ENCODE data around the gene ZNF705A. TPM values are rescaled to one million over a fixed set of nuclear protein-coding genes. Genes with fewer than 3 reads are reported as not detected.
A peak's percentile ranks its signal among the peaks of the same experiment; 100 is the strongest.
"Not testable (repeated sequence)": the region's sequence is repeated elsewhere in the genome, so short reads cannot be mapped to it uniquely, and the experiment has no call there.

The ZNF705A gene
- total RNA-seq, 1 donor from 2014 or later: not detected

GRCh38 chr12:8156416-8156815 lies 399 bp upstream of the ZNF705A start:
- H3K4me1 Mint-ChIP-seq: peaks cover 9% of the 10 kb centered on the region
- peaks cover 4% of the 10 kb centered on the region for H3K9me3 Mint-ChIP-seq
- H3K27me3 Mint-ChIP-seq: peaks cover 47% of the 10 kb centered on the region
- no peak overlapping the region for H3K27ac Mint-ChIP-seq
- H3K36me3 Mint-ChIP-seq (ENCODE audit: low read depth): no peaks in the 10 kb centered on the region
- intact Hi-C loops (cut with micrococcal nuclease): no loop called here
- H3K4me3 Mint-ChIP-seq: no peak overlapping the region
- DNase-seq: no peak

DNA sequence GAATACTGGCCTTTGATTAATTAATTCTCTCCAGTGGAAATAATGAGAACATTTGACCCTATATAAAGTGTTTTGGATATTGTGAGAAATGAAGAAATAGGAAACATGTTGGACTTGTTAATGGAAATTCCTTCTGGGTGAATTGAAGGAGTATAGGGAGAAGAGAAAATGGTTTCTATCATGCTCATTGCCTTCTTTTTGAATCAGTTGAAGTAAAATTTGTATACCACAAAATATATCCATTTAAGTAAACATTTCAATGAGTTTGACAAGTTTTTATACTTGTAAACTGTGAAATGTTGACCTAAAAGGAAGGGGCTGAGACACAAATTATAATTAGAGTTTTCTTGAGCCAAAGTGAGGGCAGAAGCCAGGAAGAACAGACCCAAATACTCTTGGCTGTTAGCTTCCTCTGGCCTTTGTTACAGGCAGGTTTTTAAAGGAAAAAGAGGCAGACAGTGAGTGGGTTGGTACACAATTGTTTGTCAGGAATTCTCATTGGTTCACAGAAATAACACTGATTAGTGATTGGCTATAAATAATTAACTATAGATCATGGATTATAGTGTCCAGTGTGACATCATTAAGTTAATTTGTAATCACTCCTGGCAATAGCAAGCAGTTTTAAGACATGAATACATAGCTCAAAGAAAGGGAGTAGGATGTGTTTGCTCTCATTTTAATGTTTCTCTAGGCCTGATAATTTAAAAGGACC lies 826 bp downstream of the ZNF705A start:
- Mint-ChIP-seq H3K4me3 (no peak overlapping the region), H3K9me3 (no peaks in the 10 kb centered on the region), H3K27me3 (peaks cover 35% of the 10 kb centered on the region), H3K36me3 (ENCODE audit: low read depth) (no peaks in the 10 kb centered on the region), H3K27ac (no peak overlapping the region), H3K4me1 (peaks cover 9% of the 10 kb centered on the region)
- intact Hi-C loops (cut with micrococcal nuclease): no loop called here
- no peak for DNase-seq

- H3K36me3 Mint-ChIP-seq (ENCODE audit: low read depth); H3K4me1 Mint-ChIP-seq; H3K4me3 Mint-ChIP-seq; H3K27ac Mint-ChIP-seq; intact Hi-C loops (cut with micrococcal nuclease); DNase-seq; H3K9me3 Mint-ChIP-seq: not testable (repeated sequence)
- peaks cover 18% of the 10 kb centered on the region for H3K27me3 Mint-ChIP-seq
Measured at GRCh38 chr12:8172911-8173310, 16.1 kb downstream of the ZNF705A start.

DNA sequence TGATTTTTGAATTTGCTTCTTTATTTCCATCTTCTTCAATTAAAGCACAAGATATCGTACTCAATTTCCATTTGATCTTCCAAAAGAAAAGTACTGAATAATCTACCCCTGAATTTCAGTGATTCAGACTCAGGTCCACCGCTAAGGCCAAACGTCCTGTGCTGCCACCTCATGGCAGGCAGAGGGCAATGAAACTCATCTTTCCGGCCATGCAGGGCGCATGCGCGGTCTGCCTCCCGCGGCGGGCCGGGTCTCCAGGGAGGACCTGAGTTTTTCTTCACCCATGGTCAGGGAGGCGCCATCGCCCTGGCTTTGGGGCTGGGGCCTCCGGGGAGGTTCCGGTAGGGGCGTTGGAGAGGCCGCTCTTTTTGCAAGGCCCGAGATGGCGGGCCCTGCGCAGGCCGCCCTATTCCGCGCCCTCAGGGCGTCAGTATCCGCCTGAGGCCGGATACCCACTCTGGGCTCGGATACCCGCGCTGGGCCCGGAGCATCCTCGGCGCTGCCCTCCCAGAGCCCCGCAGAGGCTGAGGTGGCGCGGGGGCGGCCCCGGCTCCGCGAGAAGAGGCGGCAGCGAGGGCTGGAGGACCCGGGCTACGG lies 23.3 kb downstream of the ZNF705A start:
- Mint-ChIP-seq H3K4me1 (peaks cover 12% of the 10 kb centered on the region), H3K27ac (peak overlapping the region; percentile 83), H3K4me3 (peak overlapping the region; percentile 85)
- intact Hi-C loops (cut with micrococcal nuclease); H3K36me3 Mint-ChIP-seq (ENCODE audit: low read depth); H3K9me3 Mint-ChIP-seq; H3K27me3 Mint-ChIP-seq: not testable (repeated sequence)
- peak; percentile 93 for DNase-seq

- H3K9me3 Mint-ChIP-seq; intact Hi-C loops (cut with micrococcal nuclease); H3K27me3 Mint-ChIP-seq; H3K27ac Mint-ChIP-seq; H3K36me3 Mint-ChIP-seq (ENCODE audit: low read depth); DNase-seq: not testable (repeated sequence)
- H3K4me1 Mint-ChIP-seq: peaks cover 12% of the 10 kb centered on the region
- peak overlapping the region; percentile 81 for H3K4me3 Mint-ChIP-seq
Measured at GRCh38 chr12:8181271-8181670, 24.5 kb downstream of the ZNF705A start.

DNA sequence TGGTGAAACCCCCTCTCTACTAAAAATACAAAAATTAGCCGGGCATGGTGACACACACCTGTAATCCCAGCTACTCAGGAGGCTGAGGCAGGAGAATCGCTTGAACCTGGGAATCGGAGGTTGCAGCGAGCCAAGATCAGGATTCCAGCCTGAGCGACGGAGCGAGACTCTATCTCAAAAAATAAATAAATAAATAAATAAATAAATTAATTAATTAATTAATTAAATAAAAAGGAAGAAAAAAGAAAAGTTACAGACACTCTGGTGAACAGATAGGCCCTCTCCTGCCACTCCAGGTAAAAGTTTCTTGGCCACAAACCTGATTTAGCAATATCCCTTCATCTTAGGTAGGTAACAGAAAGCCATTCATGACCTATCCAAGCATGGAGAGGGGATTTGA lies 26.1 kb downstream of the ZNF705A start:
- H3K4me3 Mint-ChIP-seq; DNase-seq; H3K27me3 Mint-ChIP-seq; H3K36me3 Mint-ChIP-seq (ENCODE audit: low read depth); intact Hi-C loops (cut with micrococcal nuclease); H3K27ac Mint-ChIP-seq; H3K9me3 Mint-ChIP-seq: not testable (repeated sequence)
- peaks cover 12% of the 10 kb centered on the region for H3K4me1 Mint-ChIP-seq

GRCh38 chr12:8183346-8183745 lies 26.5 kb downstream of the ZNF705A start:
- H3K36me3 Mint-ChIP-seq (ENCODE audit: low read depth); H3K9me3 Mint-ChIP-seq; intact Hi-C loops (cut with micrococcal nuclease); H3K27me3 Mint-ChIP-seq; H3K27ac Mint-ChIP-seq; DNase-seq; H3K4me3 Mint-ChIP-seq: not testable (repeated sequence)
- H3K4me1 Mint-ChIP-seq: peaks cover 12% of the 10 kb centered on the region

DNA sequence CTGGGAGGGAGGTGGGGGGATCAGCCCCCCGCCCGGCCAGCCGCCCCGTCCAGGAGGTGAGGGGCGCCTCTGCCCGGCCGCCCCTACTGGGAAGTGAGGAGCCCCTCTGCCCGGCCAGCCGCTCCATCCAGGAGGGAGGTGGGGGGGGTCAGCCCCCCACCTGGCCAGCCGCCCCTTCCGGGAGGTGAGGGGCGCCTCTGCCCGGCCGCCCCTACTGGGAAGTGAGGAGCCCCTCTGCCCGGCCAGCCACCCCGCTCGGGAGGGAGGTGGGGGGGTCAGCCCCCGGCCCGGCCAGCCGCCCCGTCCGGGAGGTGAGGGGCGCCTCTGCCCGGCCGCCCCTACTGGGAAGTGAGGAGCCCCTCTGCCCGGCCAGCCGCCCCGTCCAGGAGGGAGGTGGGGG lies 27.4 kb downstream of the ZNF705A start:
- H3K27me3 Mint-ChIP-seq; H3K4me3 Mint-ChIP-seq; DNase-seq; H3K36me3 Mint-ChIP-seq (ENCODE audit: low read depth); intact Hi-C loops (cut with micrococcal nuclease); H3K27ac Mint-ChIP-seq; H3K9me3 Mint-ChIP-seq: not testable (repeated sequence)
- H3K4me1 Mint-ChIP-seq: peaks cover 12% of the 10 kb centered on the region

DNA sequence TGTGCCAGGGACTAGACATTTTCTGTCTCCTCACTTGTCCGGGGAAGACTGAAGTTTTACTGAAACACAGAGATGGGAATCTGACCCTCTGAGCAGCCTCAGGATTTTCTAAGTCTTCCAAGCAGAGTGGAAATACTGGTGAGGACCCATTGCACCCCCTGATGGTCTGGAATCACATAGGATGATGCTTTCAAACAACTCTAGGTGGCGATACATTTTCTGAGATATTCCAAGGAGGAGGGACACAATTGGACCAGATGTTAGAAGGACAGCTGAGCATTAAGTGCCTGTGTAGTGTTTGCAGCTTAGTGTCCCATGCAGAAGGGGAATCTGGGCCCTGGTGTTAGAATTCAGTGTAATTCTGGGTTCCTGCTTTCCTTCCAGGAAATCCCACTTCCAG lies 31.3 kb downstream of the ZNF705A start:
- intact Hi-C loops (cut with micrococcal nuclease); H3K4me1 Mint-ChIP-seq; H3K27ac Mint-ChIP-seq; H3K9me3 Mint-ChIP-seq; H3K4me3 Mint-ChIP-seq; H3K36me3 Mint-ChIP-seq (ENCODE audit: low read depth); H3K27me3 Mint-ChIP-seq: not testable (repeated sequence)
- DNase-seq: peak; percentile 23

- DNase-seq; H3K27ac Mint-ChIP-seq; H3K4me1 Mint-ChIP-seq; intact Hi-C loops (cut with micrococcal nuclease); H3K36me3 Mint-ChIP-seq (ENCODE audit: low read depth); H3K4me3 Mint-ChIP-seq; H3K9me3 Mint-ChIP-seq; H3K27me3 Mint-ChIP-seq: not testable (repeated sequence)
Measured at GRCh38 chr12:8197685-8198308, 41.0 kb downstream of the ZNF705A start.

DNA sequence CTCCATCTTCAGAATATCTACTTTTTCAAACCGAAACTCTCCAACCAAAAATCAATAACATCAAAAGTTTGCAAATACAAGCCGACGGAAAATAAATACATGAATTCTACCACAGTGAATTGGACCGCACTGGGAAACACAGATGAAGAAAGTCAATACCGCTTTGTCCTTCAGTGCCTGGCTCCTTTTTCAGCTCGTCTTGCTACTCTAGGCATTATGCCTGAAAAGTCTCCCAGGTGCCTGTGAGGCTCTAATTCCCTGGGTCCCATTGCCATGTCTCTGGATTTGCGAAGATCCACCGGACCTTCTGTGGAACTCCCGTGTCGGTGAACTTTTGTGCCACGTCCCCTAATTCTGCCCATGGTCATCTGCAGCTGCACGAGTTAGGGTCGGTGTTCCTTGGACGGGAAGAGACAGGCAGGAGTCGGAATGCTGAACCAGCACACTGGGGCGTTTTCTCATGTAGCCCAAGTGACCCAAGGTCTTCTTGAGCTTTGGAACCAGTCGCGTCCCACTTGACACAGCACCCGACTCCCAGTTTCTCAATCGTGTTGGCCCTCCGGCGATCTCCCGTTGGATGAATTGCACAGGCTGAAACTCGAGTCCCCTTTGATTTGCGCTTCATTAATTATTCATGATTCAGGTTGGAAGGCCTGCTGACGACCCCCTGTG lies 62.0 kb downstream of the ZNF705A start:
- H3K9me3 Mint-ChIP-seq; H3K27me3 Mint-ChIP-seq; H3K4me1 Mint-ChIP-seq; H3K36me3 Mint-ChIP-seq (ENCODE audit: low read depth); H3K4me3 Mint-ChIP-seq; H3K27ac Mint-ChIP-seq; DNase-seq; intact Hi-C loops (cut with micrococcal nuclease): not testable (repeated sequence)

- H3K4me1 Mint-ChIP-seq; H3K27ac Mint-ChIP-seq; H3K27me3 Mint-ChIP-seq; H3K9me3 Mint-ChIP-seq; intact Hi-C loops (cut with micrococcal nuclease); DNase-seq; H3K36me3 Mint-ChIP-seq (ENCODE audit: low read depth); H3K4me3 Mint-ChIP-seq: not testable (repeated sequence)
Measured at GRCh38 chr12:8221375-8221774, 64.6 kb downstream of the ZNF705A start.

GRCh38 chr12:8221844-8222243 lies 65.0 kb downstream of the ZNF705A start:
- intact Hi-C loops (cut with micrococcal nuclease); H3K4me3 Mint-ChIP-seq; H3K27ac Mint-ChIP-seq; H3K4me1 Mint-ChIP-seq; H3K36me3 Mint-ChIP-seq (ENCODE audit: low read depth); DNase-seq; H3K9me3 Mint-ChIP-seq; H3K27me3 Mint-ChIP-seq: not testable (repeated sequence)

GRCh38 chr12:8222303-8222702 lies 65.5 kb downstream of the ZNF705A start:
- H3K9me3 Mint-ChIP-seq; H3K27me3 Mint-ChIP-seq; H3K27ac Mint-ChIP-seq; H3K4me3 Mint-ChIP-seq; DNase-seq; H3K4me1 Mint-ChIP-seq; H3K36me3 Mint-ChIP-seq (ENCODE audit: low read depth); intact Hi-C loops (cut with micrococcal nuclease): not testable (repeated sequence)

All from activated CD4-positive, alpha-beta T cell treated with anti-CD3 and anti-CD28 coated beads, Interleukin-2, amount 10 ng/mL, durations not matched to agents 24 days and 14 days (primary cell).